ENCODE measurements around the gene WDR86.

Gene WDR86

DNA sequence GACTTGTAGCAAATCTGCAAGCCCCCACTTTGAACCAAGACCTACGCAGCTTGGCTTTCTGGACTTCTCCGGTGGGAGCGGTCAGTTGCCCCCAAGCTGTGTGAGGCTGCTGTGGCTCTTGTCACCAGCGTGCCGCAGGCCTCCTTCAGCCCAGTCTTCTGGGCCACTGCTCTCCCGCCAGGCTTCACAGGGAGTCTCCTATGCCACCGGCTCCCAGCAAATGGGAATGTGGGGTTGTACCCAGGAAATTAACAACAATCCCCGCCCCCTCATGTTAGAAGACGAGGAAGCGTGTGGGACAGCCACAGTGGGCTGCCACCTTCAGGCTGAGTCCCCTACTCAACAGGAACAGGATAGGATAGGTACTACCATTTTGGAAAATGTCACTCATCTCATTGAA, 4.2 kb downstream of the WDR86 start:
- no peak for DNase-seq

GRCh38 chr7:151405056-151405455, 4.8 kb downstream of the WDR86 start:
- DNase-seq: no peak

- no peak for DNase-seq
Observed at GRCh38 chr7:151404216-151405011, 5.4 kb downstream of the WDR86 start.

GRCh38 chr7:151403764-151404163, 6.1 kb downstream of the WDR86 start:
- DNase-seq: no peak

DNA sequence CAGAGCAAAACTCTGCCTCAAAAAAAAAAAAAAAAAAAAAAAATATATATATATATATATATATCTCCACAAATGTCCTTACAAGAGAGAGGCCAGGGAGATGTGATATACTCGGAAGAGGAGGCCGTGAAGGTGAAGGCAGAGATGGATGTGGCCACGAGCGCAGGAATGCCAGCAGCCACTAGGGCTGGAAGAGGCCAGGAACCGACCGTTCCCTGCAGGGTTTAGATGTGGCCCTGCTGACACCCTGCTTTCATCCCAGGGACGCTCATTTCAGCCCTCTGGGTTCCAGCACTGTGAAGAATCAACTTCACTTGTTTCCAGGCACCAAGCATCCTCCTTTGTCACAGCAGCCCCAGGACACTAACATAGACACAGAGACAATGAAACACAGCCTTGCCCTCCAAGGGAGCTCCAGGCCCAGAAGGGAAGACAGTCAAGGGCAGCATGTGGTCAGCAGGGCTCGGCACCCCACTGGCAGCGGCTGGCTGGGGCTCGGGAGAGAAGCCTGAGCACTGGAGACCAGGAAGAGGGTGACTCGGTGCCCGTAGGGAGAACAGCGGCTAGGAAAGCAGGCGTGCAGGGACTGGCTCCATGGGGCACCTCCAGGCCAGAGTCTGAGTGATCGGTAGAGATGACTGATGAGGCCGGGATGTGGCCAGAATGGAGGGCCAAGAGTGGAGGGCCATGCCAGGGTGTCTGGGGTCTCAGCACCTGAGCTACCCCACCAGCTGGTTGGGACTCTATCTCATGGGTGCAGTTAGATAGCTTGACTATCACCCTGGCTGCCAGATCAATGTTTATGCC, 7.6 kb downstream of the WDR86 start:
- DNase-seq: no peak

- no peak for DNase-seq
Observed at GRCh38 chr7:151400626-151401315, 9.1 kb downstream of the WDR86 start.

DNA sequence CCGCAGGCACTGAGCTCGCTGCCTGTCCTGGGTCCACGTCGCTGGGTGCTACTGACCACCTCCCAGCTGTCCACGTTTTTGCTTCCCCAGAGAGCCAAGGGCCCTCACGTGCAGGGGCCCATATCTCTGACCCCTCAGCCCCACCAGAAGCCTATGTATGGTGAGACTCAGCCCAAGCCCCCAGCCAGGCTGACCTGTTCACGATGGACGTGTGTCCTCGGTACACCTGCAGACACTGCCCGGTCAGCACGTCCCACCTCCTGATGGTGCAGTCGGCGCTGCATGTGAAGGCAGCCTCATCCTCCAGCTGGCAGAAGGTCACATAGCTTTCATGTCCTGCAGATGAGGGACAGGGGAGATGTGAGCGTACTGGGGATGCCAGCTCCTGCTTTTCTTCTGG, 9.9 kb downstream of the WDR86 start:
- no peak for DNase-seq

DNA sequence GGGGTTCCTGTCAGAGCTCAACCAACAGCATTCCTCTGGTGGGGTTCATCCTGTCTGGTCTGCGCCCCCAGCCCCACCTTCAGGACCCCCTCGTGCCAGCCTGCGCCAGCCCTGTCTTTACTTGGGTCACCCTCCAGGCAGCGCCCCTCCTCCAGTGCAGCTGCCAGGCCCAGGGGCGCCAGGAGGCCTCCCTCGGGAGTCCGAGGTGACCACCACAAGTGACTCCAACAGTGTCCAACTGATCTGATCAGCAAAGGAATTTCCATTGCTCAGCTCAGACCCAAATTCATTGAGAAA, 10.6 kb downstream of the WDR86 start:
- DNase-seq: no peak

DNA sequence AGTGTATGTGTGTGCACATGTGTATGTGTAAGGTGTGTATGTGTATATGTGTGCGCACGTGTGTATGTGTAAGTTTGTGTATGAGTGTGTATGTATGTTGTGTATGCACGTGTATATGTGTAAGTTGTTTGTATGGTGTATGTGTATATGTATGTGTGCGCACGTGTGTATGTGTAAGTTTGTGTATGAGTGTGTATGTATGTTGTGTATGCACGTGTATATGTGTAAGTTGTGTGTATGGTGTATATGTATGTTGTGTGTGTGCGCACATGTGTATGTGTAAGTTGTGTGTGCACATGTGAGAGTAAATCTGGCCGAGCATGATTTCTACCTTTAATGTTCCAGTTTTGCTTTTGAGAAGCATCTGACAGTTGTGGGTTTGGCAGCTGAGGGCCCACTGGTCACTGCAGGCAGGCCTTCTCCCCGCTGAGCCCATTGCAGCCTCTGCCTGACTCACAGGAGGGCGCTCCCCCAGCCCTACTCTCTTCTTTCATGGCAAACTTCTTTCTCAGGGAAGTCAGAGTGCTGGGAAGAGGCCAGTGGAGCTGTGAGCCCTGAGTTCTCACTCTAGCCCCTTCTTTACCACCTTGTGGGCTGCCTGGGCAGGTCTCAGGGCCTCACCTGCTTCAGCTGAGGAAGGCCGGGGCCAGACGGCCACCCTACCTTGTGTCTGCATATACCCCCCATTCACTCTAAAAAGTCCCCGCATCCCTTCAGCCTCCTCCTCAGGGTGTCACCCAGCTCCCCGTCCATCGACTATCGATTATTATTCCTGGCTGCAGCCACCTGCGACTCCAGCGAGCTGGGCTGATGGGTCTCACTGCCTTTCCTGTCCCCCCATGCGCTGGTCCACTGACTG, 11.2 kb downstream of the WDR86 start:
- no peak for DNase-seq

- DNase-seq: no peak
Observed at GRCh38 chr7:151397026-151397425, 12.8 kb downstream of the WDR86 start.

GRCh38 chr7:151396328-151396970, 13.4 kb downstream of the WDR86 start:
- DNase-seq: no peak

DNA sequence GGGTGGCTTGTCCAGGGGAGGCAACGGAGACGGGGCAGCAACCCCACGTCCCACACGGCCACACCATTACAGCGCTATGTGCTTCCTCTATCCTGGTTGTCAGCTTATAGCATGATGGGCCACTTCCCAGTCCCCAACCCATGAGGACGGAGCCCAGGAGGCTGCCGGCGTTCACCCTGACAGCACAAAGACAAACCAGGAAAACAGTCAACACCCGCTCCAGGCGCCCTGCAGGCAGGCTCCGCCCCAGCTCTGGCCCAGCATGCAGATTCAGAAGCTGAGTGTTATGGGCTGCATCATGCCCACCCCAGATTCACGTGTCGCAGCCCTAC, 14.8 kb downstream of the WDR86 start:
- DNase-seq: no peak

DNA sequence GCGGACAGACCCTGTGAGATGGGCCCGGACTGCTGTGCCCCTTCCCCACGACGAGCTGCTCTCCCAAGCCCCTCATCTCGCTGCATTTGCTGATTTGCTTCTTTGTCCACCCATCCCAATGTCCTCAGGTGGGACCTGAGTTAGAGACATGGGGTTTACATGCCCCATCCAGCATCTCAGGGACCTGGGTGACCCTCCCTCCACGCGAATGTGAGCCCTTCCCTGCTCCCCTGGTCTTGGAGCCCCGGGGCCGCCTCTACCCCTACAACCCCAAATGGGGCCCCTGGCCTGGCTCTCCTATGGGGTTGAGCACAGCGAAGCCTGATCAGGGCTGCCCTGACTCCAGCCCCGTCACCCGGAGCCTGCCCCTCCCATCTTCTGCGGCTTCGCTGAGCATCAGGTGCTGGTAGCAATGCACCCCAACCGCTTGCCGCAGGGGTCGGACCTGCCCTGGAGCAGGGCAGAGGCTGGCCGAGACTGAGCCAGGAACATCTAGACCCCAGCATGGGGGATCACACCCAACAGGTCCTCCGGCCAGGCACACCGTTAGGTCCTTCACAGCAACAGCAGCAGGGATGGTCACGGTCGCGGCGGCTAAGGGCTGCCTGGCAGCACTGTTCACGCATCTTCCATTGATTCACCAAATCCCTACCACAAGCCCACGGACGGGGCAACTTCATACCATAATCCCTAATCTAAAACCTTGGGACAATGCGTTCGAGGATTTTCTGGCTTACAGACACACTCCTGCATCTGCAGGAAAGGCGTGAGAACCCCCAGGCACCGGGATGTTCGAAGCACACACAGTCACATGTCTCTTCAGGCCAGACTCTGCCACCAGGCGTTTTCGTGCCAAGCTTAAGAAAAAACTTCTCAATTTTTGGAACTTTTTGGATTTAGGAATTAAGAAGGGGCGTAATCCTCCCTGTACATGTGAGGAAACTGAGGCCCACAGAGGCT, 15.5 kb downstream of the WDR86 start:
- DNase-seq: no peak

- DNase-seq: no peak
Observed at GRCh38 chr7:151393031-151393977, 16.5 kb downstream of the WDR86 start.

DNA sequence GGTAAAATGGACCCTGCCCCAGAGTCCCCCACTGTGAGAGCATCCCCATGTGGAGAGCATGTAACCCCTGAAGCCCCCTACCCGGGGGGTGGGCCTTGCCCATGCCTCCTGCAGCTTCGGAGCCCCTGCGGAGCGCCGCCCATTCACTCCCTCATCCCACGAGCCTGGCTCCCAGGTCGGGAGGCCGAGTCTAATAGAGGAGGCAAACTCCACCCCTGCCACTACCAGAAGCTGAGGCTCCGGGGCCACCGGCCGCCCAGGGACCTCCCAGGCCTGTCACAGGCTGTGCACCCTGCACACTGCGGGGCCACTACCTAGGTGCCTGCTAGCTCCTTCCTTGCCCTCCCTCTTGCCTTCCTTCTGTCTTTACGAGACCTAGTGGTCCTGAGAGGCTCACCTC, 17.4 kb downstream of the WDR86 start:
- no peak for DNase-seq

DNA sequence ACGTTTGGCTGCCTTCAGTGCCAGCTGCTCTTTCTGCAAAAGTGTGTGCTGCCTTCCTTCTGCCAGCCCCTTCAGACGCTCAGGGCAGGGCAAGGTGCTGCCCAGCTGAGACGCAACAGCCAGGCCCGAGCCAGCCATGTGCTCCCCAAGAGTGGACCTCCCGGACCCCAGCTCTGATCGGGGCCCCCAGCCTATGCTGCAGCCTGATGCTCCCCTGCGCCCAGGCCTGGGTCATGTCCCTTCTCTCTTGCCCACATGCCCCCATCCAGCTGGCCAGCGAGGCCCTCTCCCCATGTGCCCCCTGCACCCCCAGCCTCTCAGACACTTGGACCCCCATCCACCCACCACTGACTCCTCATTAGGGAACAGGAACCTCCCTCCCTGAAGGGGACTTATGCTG, 17.8 kb downstream of the WDR86 start:
- DNase-seq: no peak

GRCh38 chr7:151391358-151391730, 18.5 kb downstream of the WDR86 start:
- no peak for DNase-seq

DNA sequence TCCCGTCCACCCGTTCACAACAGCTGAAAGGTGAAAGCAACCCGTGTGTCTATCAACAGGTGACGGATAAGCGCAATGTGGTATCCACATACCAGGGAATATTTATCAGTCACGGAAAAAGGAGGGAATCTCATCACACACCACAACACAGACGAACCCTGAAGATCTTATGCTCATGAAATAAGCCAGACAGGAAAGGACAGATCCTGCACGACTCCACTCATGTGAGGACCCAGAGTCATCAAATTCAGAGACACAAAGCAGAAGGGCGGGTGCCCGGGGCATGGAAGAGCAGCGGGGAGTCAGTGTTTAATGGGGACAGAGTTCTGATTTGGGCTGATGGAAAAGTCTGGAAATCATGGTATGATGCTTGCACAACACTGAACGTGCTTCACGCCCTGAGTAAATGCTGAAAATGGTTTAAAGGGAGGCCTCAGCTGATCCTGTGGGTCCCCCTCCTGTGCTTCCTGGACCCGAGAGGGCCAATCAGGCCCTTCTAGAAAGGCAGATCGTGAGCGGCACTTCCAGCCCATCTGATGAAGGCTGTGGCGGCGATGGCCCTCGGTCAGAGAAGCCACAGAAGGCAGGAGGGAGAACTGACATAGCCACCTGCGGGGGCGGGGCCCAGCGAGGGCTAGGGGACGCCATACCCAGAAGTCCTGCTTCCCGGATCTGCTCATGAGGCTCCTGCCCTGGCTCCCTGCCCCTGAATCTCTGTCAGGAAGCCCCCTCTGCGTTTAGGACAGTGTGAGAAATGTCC, 19.1 kb downstream of the WDR86 start:
- DNase-seq: no peak
